Left ventricle myocardium inferior (tissue), 1 donor: ENCODE measurements around the gene SERPINB1. TPM values are rescaled to one million over a fixed set of nuclear protein-coding genes. Genes with fewer than 3 reads are reported as not detected.

Experiments
- DNase-seq: peaks from one replicate; pipeline ENCODE4 v3.0.0-alpha.2; 2020
- H3K27ac ChIP-seq: fragments of 200-600 bp; replicated peaks from 2 replicates; pipeline ENCODE4 v1.8.0; 2021
- H3K27me3 ChIP-seq: fragments of 200-600 bp; 2 replicates; pipeline ENCODE4 v1.8.0; 2021; ENCODE audit warnings: low read depth
- H3K36me3 ChIP-seq: fragments of 200-600 bp; 2 replicates; pipeline ENCODE4 v1.8.0; 2021
- H3K4me1 ChIP-seq: fragments of 200-600 bp; 2 replicates; pipeline ENCODE4 v1.8.0; 2021
- H3K4me3 ChIP-seq: fragments of 200-600 bp; 2 replicates; pipeline ENCODE4 v1.8.0; 2021; ENCODE audit warnings: mild to moderate bottlenecking, moderate library complexity
- H3K9me3 ChIP-seq: fragments of 200-600 bp; replicated peaks from 2 replicates; pipeline ENCODE4 v1.8.0; 2021
- CTCF ChIP-seq: fragments of 200-600 bp; IDR thresholded peaks from 2 replicates; pipeline ENCODE4 v1.8.0; 2021; ENCODE audit warnings: antibody characterized with exemption, mild to moderate bottlenecking, borderline replicate concordance
- intact Hi-C: fragments of 100-400 bp; cut with micrococcal nuclease; formaldehyde crosslinking; loops from one replicate; pipeline ENCODE4 v1.11.0; 2022
- long read RNA-seq: library from polyadenylated mRNA; unstranded; transcript quantifications from one replicate; pipeline ENCODE4 v2.0.0, GENCODE V29; 2021
- total RNA-seq: library from RNA; stranded (reverse); fragmentation: NEBNext Ultra II Directional; extraction: Animal tissue kit (Norgen Biotek cat#: 25700); gene quantifications from one replicate; pipeline ENCODE4 v1.2.1, GENCODE V29; 2021
- donor health status: DM: no; HTN: yes; CAD: no; lungs with severe emphysema.

Gene SERPINB1
- total RNA-seq: 23.4 TPM
- long read RNA-seq, transcript SERPINB1-201 (7 exons, 2,619 nt): major isoform, 32 of 42 reads
- long read RNA-seq, partial matches to known transcripts: 3 of 42 reads
- long read RNA-seq, other reads (novel, unspliced or antisense): 7 of 42 reads

DNA sequence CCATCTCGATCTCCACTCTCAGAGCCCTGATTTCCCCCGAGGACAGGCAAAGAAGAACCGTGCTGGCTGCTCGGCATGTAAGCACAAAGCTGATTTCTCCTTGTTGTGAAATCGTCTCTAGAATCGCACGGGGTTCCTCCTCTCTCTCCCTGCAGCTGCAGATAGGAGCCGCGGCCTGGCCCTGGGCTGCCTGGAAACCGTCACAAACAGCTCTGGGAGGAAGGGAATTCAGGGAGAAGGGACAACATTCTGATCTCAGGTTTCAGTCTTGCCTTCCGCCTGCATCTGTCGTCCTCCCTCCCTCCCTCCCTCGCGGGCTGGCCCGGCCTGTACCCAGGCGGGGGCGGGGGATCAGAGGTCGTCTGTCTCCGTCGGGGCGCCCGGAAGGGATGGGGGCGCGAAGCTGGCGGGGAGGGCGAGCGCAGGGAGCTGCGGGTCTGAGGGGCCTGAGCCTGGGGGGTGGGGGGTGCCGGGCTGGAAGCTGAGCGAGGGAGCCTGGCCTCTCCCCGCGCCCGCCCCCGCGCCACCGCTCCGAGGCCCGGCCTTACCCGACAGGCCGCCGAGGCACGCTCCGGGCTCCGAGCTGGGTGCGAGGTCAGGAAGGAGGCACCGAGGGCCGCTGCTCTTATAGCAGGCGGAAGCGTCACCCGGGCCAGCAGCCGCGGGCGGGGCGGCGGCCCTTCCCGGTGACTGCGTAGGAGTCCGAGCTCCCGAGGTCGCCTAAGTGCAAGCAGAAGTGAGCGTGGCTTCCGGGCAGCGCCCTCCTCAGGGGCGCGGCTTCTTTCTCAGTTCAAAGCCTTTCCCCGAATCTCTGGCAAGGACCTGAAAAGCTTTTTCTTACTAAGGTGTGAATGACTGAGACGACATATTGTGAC, at the start of gene SERPINB1:
Gene SERPINB1, minus strand, starts transcription at position 600 of the 875 bp plus-strand sequence. CDS start 1,277 bp downstream, outside the sequence.
- intact Hi-C loops: no loop called here
- H3K4me1 ChIP-seq: peaks cover 52% of the 10 kb centered on the region
- H3K36me3 ChIP-seq: peaks cover 27% of the 10 kb centered on the region
- DNase-seq: peak; percentile 91
- H3K27ac ChIP-seq: peak within 1 kb of the TSS; percentile 98
- peak; percentile 20 for TF ChIP-seq CTCF
- no peaks in the 10 kb centered on the region for H3K9me3 ChIP-seq
- H3K27me3 ChIP-seq: no peaks in the 10 kb centered on the region
- peak within 1 kb of the TSS; percentile 73 for H3K4me3 ChIP-seq

GRCh38 chr6:2890976-2891767, 49.5 kb upstream of the SERPINB1 start:
- H3K27ac ChIP-seq: no peak overlapping the region
- intact Hi-C loops: no loop called here
- TF ChIP-seq CTCF: no peak
- H3K4me1 ChIP-seq: no peaks in the 10 kb centered on the region
- H3K36me3 ChIP-seq: peaks cover 70% of the 10 kb centered on the region
- DNase-seq: no peak
- no peak overlapping the region for H3K4me3 ChIP-seq
- no peaks in the 10 kb centered on the region for H3K27me3 ChIP-seq
- no peaks in the 10 kb centered on the region for H3K9me3 ChIP-seq

GRCh38 chr6:2885967-2886735, 44.5 kb upstream of the SERPINB1 start:
- H3K9me3 ChIP-seq: no peaks in the 10 kb centered on the region
- DNase-seq: no peak
- no peaks in the 10 kb centered on the region for H3K27me3 ChIP-seq
- H3K36me3 ChIP-seq: peaks cover 23% of the 10 kb centered on the region
- intact Hi-C loops: no loop called here
- no peaks in the 10 kb centered on the region for H3K4me1 ChIP-seq
- no peak overlapping the region for H3K4me3 ChIP-seq
- H3K27ac ChIP-seq: no peak overlapping the region
- TF ChIP-seq CTCF: no peak

- no peaks in the 10 kb centered on the region for H3K9me3 ChIP-seq
- peaks cover 10% of the 10 kb centered on the region for H3K36me3 ChIP-seq
- no peak for TF ChIP-seq CTCF
- intact Hi-C loops: no loop called here
- no peak for DNase-seq
- H3K27ac ChIP-seq: no peak overlapping the region
- H3K27me3 ChIP-seq: no peaks in the 10 kb centered on the region
- H3K4me1 ChIP-seq: no peaks in the 10 kb centered on the region
- no peak overlapping the region for H3K4me3 ChIP-seq
Measured at GRCh38 chr6:2884804-2885203, 43.1 kb upstream of the SERPINB1 start.

- Histone ChIP-seq H3K27ac (no peak overlapping the region), H3K4me3 (no peak overlapping the region), H3K9me3 (no peaks in the 10 kb centered on the region), H3K4me1 (no peaks in the 10 kb centered on the region), H3K27me3 (no peaks in the 10 kb centered on the region), H3K36me3 (peaks cover 1% of the 10 kb centered on the region)
- no peak for TF ChIP-seq CTCF
- intact Hi-C loops: no loop called here
- DNase-seq: no peak
Measured at GRCh38 chr6:2883673-2884072, 42.0 kb upstream of the SERPINB1 start.
